Measurements from ENCODE around the gene BEGAIN.

Gene BEGAIN

DNA sequence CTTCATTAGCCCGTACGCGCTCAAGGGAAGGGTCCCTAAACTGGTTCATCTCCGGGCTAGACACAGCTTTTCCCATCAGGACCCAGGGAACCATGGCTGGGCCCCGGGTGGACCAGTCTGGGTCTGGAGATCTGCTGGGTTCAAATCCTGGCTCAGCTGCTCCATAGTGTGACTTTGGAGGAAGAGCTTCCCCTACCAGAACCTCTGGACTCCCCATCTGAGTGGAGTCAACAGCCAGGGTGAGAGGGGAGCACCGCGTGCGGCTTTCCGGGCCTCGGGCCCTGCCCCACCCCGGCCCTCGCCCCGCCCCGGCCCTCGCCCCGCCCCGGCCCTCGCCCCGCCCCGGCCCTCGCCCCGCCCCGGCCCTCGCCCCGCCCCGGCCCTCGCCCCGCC, 41.2 kb downstream of the BEGAIN start:
- no peak for FAIRE-seq

GRCh38 chr14:100545359-100545758, 41.9 kb downstream of the BEGAIN start:
- FAIRE-seq: no peak

DNA sequence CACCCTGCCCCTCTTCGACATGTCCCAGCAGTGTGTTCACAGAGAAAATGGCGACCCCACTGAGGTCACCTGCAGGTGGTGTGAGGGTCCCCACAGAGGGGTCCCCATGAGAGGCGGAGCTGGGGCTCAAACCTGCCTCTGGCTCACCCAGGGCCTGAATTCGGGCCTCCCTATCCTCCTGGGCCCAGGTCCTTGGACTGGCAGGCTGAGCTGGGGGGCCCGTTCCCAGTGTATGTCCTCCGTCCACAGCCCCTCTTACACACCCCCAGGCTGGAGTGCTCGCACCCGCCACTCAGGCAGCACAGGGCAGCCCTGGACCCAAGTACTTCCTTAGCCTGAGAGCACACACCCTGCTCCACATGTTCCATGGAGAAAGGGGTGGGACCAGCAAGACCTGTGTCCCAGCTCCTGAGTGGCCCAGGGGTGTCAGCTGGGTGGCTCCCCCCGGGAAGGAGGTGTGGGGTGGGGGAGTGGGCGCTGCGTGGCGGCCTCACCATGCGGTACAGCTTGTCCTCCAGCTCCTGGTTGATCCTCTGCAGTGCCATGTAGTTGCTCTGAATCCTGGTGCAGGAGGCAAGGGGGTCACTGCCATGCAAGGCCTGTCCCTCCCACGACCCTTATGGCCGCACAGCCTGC, 42.6 kb downstream of the BEGAIN start:
- no peak for FAIRE-seq

DNA sequence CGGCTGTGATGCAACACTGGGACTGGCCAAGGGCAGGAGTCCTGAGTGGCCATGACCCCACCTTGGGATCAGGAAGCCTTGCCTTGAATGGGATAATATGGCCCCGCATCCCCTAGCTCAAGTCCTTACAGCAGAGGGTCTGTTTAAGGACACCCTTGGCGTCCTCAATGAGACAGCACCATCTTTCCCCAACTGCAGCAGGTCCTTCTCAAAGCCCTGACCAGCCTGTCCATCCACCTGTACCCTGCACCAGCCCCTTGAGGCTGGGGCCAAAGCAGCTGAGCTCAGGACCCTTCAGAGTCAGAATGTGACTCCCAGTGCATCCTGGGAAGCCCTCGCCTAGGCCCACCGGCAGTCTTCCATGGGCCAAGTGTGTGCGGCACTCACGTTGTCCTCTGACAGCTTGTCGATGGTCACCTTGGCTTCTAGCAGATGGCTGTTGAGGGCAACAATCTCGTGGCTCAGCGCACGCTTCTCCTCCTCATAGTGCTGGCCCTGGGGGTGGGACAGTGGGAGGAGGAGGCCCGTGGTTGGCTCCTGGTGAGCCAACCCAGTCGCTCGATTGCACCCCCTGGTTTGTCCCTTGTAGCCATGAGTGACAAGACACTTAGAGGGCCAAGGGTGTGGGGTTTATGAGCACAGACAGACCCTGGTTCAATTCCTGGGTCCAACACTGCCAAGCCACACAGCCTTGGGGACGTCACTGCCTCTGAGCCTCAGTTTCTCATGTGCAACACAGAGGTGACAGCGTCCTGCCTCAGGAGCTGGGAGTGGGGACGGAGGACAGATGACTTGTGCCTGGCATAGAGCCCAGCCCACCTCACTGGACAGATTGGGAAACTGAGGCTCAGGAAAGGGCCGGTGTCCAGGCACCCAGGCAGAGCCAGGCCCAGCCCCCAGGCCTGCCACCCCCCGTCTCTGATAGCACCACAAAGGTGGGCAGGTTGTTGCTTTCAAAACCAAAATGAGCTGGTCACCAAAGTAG, 43.5 kb downstream of the BEGAIN start:
- FAIRE-seq: no peak

GRCh38 chr14:100542619-100543205, 44.5 kb downstream of the BEGAIN start:
- FAIRE-seq: no peak

GRCh38 chr14:100541621-100542560, 45.3 kb downstream of the BEGAIN start:
- no peak for FAIRE-seq

DNA sequence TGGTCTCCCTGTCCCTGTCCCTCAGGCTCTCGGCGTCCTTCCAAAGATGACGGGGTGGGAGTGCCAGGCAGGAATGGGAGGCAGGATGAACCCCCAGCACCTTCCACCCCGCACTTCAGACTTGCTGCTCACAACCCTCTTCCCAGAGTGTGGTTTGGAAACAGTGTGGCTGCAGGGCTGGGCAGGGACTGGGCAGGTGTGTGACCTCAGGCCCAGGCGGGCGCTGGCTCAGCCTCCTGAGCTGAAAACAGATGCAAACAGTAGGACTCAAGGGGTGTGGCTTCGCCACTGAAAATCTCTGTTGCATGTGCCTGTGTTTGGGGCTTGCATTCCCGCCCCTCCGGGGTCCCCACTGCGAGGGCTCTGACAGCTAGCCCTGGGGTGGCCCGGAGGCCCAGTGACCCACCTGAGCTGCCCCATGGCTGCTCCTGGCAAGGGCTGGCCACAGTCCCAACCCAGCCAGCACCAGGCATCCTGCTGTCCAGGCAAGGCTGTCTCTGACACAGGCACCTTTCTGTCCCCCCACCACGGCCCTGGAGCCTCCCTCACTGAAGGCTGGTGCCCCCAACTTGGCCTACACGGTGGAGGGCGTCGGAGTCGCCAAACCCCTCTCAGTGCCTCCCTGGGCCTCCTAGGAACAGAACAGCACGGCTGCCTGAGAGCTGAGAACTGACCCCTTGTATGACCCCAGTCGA, 46.1 kb downstream of the BEGAIN start:
- no peak for FAIRE-seq

DNA sequence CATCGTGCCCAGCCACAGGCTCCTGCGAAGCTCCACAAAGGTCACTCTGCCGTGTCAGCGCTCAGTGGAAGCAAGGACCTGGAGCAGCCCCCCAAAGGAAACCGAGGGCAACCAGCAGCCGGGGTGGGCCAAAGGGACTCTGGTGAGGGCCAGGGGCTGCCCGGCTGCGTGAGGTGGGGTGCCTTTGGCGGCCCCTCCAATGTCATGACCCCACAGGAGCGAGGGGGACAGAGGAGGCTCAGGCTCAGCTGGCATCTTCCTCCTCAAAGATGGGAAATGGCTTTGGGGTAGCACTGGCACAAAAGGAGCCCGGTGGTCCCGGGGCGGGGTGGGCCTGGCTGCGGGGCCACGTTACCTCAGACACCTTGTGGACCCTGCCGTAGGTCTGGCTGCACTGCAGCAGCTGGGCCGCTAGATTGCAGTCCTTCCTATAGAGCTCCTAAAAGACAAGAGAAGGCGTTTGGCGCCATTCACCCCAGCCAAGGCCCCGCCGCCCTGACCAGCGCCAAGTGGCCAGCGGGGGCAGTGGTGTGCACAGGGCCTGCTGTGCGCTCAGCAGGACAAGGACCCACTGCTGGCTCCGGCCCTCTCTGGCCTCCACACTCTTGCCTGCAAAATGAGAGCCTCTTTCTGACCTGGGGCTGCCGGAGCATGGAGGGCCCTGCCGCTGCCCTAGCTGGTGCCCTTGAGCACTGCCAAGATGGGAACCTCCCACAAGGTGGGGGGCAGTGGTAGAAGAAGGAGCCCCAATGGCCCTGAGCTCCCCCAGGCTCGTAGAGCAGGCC, 46.9 kb downstream of the BEGAIN start:
- no peak for FAIRE-seq

GRCh38 chr14:100539766-100540140, 47.5 kb downstream of the BEGAIN start:
- FAIRE-seq: no peak

- FAIRE-seq: no peak
Measured at GRCh38 chr14:100539003-100539660, 48.1 kb downstream of the BEGAIN start.

DNA sequence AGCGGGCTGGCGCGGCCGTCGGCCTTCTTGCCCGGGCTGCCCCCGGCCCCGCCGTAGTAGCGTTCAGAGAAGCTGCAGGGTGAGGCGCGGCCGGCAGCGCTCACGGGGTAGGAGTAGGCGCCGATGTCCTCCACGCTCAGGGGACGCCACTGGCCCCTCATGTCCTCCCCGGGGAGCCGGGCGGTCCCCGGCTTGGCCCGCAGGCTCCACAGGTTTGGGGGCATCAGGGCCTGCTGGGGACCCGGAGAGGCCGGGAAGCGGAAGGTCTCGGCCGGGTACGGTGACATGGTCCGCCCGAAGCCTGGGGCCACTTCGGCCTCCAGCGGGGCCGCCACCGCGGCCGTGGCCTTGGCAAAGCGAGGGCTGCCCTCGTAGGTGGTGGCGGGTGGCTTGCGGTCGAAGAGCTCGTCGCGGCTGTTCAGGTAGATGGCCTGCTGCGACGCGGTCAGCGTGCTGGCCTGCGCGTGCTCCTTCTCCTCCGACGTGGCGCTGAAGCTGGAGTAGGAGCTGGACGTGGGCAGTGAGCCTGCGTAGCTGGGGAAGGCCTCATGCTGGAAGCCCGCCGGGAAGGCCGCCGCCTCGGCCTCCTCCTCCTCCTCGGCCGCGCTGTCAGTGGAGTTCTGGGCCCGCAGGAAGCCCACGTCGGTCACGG, 48.7 kb downstream of the BEGAIN start:
- FAIRE-seq: no peak

- FAIRE-seq: no peak
Measured at GRCh38 chr14:100537446-100538350, 49.5 kb downstream of the BEGAIN start.

DNA sequence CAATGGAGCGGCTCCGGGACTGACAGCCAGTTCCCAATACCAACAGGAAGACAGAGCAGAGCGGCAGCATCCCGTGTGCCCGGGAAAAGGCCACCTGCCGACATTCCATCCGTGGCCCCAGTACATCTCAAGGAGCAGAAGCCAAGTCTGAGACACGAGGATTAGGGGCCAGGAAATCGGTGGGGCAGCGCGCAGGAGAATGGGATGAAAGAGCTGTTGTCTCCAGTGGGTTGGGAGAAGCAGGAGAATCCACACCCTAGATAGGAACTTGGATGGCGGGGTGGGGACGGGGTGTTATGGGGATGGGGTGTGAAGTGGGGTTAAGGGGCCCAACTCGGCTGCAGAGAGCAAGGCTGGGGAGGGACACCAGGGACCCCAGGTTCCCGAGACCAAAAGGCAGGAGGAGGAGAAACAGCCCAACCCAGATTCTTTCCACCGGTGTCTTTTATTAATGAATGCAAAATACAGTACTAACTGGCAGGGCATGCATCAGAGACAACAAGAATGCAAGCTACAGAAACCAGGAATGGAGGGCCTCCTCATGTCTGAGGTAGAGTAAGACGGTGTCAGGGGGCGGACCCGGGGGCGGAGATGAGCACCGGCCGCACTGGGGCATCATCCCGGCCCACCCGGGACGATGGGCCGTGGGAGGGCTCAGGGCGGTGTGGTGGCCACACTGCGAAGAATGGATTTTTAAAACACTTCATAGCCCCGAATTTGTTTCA, 50.3 kb downstream of the BEGAIN start:
- FAIRE-seq: no peak

- FAIRE-seq: no peak
Measured at GRCh38 chr14:100536121-100536510, 51.1 kb downstream of the BEGAIN start.

GRCh38 chr14:100535287-100536120, 51.7 kb downstream of the BEGAIN start:
- FAIRE-seq: no peak

DNA sequence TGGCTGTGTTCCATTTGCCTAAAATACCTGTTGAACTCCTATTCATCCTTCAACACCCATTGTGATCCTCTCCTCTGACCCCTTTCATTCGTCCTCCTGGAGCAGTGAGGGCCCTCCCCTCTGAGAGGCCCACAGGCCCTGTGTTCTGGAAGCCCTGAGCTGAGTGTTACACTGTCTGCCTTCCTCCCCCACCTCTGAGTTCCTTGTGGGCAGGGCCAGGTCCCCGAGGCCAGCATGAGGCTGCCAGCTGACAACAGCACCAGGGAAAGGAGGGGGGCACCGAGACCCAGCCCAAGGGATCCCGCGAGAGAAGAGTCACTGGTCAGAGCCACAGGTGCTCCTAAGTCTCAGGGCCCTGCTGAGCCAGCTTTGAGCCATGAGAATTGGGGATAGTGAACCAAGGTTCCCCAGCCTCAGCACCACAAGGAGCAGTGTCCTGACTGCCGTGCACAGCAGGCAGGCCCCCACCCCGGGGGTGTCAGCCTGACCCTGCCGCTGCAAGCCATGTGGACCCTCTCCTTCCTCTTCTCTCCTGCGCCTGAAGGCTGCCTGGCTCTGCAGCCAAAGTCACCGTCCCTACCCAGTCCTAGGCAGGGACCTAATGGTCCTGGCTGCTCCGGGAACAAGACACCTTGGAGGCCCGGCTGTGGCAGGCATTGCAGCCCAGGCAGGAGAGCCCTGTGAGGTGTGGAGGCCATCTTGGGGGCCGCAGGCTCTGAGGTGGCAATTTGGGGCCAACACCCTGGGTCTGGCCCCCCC, 52.5 kb downstream of the BEGAIN start:
- FAIRE-seq: no peak

Data from G401.6 (cell line).